GM18526 (cell line): Measurements from ENCODE around the gene ANKRD29.

Experiments used
- POLR2A ChIP-seq: IDR thresholded peaks from 3 replicates; pipeline ENCODE4 v1.6.1; 2011; ENCODE audit not compliant: insufficient read length; ENCODE audit errors: extremely low read depth

The ANKRD29 gene

DNA sequence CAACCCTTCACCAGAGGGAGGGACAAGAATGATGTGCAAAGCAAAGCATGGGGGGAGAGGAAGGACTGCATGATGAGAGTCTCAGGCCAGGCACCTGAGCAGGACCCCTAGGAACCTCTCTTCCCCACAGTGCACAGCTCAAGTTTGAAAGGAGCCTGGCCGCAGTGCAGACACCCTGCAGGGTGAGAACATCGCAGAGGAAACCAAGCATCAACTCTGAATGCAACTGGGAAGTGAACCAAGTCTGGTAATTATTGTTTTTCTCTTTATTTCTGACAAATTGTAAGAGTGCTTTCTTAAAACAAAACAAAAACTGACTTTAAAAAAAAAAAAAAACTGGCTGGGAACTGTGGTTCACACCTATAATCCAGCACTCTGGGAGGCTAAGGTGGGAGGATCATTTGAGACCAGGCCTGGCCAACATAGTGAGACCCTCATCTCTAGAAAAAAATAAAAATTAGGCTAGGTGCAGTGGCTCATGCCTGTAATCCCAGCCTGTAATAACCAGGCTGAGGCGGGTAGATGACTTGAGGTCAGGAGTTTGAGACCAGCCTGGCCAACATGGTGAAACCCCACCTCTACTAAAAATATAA, 91.7 kb downstream of the ANKRD29 start:
- TF ChIP-seq POLR2A: no peak

DNA sequence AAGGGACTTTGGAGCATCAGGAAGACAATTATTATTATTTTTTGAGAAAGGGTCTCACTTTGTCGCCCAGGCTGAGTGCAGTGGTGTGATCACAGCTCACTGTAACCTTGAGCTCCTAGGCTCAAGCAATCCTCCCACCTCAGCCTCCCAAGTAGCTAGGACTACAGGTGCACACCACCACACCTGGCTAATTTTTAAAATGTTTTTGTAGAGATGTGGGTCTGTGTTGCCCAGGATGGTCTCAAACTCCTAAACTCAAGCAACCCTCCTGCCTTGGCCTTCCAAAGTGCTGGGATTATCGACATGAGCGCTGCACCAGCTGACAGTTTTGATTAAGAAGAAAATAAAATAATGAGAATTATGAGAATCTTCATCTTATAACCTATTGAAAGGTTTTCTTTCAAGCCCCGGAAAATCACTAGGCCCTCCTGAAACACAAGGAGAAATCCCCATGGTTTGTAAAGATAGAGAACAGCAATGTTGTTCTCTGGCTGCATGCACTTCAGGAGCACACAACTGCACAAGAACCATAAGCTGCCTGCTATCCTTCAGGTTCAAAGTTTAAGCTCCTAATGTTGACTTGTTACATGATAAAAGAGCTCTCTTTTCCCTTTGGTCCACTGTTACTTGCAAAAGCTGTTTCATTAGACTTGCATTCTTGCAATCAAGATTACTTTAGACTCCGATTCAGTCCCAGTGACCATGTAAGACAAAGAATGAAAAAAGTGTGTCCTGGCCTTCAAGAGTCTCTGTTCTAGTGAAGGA, 93.2 kb downstream of the ANKRD29 start:
- TF ChIP-seq POLR2A: no peak

DNA sequence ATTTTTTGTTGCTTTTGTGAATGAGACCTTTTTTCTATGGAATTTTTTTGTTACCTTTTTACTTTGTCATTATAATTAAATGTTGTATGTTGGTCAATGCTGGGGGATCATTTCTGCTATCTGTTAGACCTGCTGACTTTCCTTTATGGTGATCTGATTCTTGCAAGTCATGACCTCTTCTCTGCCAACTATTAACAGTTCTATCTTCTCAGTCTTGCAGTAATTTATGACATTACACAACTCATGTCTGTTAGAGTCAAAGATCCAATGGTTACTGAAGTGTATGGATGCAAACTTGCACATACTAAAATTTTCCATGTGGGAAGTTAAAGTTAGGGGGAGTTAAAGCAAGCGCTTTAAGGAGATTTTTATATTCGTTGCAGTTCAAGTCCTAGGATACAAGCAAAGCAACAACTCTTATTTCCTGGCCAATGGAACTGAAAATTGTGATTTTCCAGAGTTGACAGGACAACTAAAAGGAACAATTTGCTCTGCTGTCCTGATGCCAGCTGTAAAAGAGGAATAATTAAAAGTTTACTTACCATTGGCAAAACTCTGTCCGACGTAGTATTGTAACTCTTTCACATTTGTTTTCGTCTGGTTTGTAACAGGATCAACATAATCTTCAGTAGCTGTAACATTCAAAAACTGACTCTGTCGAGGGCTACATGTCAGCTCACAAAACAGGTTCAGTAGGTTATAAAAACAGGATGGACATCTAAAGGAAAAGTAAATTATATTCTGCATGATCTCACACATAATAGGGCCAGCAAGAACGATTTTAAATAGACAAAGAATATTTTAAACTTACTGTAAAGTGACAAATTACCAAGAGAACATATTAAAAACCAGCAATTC, 94.2 kb downstream of the ANKRD29 start:
- no peak for TF ChIP-seq POLR2A

DNA sequence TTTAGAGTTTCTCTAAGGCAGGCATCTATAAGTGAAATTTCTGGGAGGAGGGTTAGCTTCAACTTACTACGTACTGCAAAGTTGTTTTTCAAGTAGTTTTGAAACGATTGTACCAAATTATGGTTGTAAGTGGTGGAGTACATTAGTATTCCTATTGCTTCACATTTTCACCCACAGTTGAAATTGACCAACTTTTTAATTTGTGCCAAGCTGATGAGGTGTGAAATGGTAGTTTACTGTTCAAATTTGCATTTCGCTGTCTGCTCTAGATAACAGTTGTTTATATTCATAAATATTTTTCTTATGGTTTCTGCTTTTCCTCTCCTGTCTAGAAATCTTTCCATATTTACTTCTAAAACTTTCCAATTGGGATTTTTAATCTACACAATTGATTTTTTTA, 95.0 kb downstream of the ANKRD29 start:
- no peak for TF ChIP-seq POLR2A

DNA sequence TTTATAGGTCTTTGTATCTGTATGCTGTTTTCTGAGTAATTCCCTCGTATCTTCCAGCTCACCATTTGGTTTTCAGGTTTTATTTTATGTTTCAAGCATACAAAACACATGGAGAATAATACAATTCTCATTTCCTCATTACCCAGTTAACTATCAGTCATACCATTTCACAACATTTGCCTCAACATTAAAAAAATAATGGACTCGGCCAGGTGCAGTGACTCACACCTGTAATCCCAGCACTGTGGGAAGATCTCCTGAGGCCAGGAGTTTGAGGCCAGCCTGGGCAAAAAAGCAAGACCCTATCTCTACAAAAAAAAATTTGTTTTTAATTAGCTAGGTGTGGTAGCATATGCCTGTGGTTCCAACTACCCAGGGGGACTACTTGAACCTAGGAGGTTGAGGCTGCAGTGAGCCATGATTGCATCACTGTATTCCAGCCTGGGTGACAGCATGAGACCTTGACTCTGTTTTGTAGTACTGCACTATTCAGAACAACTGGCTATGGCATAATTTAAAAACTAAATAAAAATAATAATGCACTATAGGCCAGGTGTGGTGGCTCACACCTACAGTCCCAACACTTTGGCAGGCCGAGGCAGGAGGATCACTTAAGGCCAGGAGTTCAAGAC, 96.7 kb downstream of the ANKRD29 start:
- no peak for TF ChIP-seq POLR2A

DNA sequence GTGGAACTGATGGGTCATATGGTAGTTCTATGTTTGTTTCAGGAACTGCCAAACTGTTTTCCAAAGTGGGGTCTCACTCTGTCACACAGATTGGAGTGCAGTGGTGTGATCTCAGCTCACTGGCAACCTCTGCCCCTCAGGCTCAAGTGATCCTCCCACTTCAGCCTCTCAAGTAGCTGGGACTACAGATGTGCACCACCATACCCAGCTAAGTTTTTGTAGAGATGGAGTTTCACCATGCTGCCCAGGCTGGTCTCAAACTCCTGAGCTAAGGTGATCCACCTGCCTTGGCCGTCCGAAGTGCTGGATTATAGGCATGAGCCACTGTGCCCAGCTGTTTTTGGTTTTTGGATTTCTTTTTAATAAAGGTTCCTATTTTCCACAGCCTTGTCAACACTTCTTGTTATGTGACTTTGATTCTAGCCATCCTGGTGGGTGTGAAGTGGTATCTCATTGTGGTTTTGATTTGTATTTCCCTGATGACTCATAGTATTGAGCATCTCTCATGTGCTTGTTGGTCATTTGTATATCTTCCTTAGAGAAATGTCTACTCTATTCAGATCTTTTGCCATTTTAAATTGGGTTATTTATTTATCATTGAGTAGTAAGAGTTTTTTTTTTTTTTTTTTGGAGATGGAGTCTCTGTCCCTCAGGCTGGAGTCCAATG, 99.2 kb downstream of the ANKRD29 start:
- TF ChIP-seq POLR2A: no peak

DNA sequence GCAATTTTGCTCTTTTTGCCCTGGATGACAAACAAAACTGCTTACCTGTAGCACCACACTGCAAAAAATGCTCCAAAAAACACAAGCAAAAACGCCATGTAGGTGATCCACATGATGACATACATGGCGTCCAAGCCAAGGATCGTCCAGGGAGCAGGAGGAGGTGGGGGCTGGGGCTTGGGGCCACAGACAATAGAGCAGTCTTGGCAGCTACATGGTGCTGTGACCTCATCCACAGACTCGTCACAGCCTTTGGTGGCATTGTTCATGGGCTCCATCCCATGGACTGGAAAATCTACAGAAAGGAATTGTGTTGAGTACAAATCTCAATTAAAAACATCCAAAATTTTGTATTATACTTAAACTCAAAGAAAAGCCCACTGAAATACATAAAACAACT, 102.5 kb downstream of the ANKRD29 start:
- TF ChIP-seq POLR2A: no peak

DNA sequence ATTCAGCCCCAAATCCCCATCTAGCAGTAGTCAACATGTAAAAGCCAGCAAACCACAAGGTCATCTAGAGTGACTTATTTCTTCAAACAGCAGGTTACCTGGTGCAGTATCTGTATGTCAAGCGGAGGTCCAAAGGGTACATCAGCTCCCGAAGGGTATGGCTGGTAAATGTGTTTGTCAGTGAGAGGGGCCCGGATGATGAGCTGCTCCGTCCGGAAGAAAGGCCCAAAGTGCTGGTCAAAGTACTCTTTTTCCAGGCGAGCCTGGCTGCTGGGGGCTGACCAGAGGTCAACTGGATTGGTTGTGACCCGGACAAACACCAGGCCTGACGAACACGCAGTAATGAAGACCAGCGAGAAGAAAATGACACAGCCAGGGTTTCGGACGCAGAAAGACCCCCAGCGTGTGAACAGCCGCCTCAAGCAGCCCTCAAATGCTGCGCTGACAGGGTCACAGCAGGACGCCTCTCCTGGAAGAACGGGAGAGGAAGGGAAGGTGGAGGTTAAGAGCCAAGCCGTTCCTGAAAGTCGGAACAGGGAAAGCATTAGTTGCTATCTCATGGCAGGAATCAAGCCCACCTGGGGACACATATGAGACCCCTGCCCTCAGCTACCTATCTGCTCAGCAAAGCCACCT, 106.4 kb downstream of the ANKRD29 start:
- TF ChIP-seq POLR2A: no peak

DNA sequence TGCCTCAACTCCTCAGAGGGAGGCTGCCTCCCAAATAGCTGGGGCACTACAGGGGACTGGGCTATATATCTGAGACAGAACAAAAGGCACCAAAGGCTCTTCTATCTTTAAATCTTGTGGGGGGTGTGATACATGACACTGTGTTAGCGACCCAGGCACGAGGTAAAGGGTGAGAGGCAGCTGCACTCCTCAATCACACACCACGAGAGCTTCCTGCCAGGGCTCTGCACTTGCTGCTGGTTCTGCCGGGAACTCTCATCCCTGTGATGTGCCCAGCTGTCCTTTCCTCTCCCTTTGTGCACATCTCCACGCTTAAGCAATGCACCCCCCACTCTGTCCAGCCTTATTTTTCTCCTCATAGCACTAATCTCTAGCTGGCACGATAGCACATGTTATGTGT, 108.8 kb downstream of the ANKRD29 start:
- no peak for TF ChIP-seq POLR2A

DNA sequence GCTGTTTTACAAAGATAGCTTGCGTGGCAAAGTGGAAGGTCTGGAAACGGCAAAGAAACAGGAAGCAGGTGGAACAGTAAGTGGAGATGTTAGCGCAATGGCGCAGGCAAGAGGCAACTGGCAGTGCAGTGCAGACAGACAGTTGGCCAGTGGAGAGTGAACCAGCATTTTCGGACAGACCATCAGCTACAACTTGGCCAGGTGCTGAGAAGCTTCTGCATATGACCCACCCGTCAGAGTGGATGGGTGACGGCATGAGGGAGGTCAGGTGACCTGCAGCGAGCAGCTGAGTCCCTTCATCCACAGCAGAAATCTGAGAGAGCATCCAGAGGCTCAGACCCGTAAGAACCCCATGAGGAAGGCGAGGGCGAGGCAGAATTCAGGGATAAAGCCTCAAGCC, 110.2 kb downstream of the ANKRD29 start:
- no peak for TF ChIP-seq POLR2A

DNA sequence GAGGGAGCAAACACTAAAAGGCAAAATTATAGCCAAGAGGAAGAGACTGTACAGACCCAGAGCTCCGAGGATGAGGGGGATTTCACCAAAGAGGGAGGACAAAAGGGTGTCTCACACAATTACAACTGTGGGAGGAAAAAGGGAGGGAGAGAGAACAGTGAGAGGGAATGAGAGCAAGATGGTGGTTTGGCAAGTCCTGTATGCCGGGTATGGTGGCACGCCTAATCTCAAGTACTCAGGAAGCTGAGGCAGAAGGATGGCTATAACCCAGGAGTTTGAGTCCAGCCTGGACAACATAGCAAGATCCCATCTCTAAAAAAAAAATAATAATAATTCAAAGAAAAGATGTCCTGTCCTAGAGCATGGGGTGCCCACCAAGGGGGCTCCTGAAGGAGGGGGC, 110.7 kb downstream of the ANKRD29 start:
- no peak for TF ChIP-seq POLR2A

DNA sequence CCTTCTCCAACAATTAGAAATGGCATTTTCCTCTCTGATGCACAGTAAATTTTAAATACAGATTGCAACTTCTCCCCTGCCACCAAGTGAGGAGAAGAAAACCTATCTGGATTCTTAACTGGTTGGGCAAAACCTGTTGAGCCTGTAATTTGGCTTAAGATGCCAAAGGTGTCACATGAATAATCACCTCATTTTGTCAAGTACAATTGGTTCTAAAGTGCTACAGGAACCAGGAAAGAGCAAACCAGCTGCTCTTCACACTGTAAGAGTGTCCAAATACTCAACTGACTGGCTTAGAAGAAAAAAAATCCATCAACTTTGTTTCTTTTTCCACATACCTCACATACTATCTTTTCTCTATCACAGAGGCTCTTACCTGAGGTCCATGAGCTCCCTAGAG, 111.8 kb downstream of the ANKRD29 start:
- no peak for TF ChIP-seq POLR2A
